SK-N-SH (cell line): ENCODE results near the gene FAM184A. TPM values are rescaled to one million over a fixed set of nuclear protein-coding genes. Genes with fewer than 3 reads are reported as not detected.

Experiments
- CTCF ChIA-PET: fragments of 300-600, 350-600 bp; formaldehyde crosslinking; extraction: SDS; loops from one replicate; lab custom pipeline; 2021; lab: Yijun Ruan, JAX
- POLR2A ChIA-PET: fragments of 350-600 bp; sonication (Branson Sonifier 250); formaldehyde crosslinking; extraction: SDS; loops from one replicate; lab custom pipeline; 2020; ENCODE audit warnings: antibody characterized with exemption, inconsistent platforms; lab: Yijun Ruan, JAX
- DNase-seq: peaks from one replicate; pipeline ENCODE4 v3.0.0; 2012
- H2AFZ ChIP-seq: fragments of 200-600 bp; sonication (generic); 2 replicates; pipeline ENCODE4 v1.8.1; 2016; ENCODE audit warnings: antibody characterized with exemption, mild to moderate bottlenecking, low read depth
- H3F3A ChIP-seq: fragments of 200-600 bp; sonication (generic); replicated peaks from 2 replicates; pipeline ENCODE3; 2016; ENCODE audit warnings: antibody characterized with exemption, mild to moderate bottlenecking; ENCODE audit not compliant: insufficient read depth
- H3K27ac ChIP-seq, 2 experiments: fragments of 200-500 bp in 1 of 2; fragments of 200-600 bp in 1 of 2; sonication (Bioruptor generic) in 1 of 2; sonication (generic), shearing (Covaris generic) in 1 of 2; 2 replicates each; pipeline versions ENCODE4 v1.5.1 to v1.6.1; 2014 to 2016; ENCODE audit warnings: low read depth in 2 of 2, inconsistent platforms in 1 of 2, low read length in 1 of 2, mild to moderate bottlenecking in 1 of 2, mixed read lengths in 1 of 2
- H3K27me3 ChIP-seq: fragments of 200-600 bp; sonication (generic), shearing (Covaris generic); 2 replicates; pipeline ENCODE4 v1.6.1; 2016; ENCODE audit warnings: mixed run types; ENCODE audit not compliant: insufficient read depth
- H3K36me3 ChIP-seq, 2 experiments: fragments of 200-500 bp in 1 of 2; fragments of 200-600 bp in 1 of 2; sonication (Bioruptor generic) in 1 of 2; sonication (generic) in 1 of 2; replicated peaks in 1 of 2; 2 replicates each; pipeline versions ENCODE3 to v1.5.1; 2014 to 2016; ENCODE audit warnings: low read length in 1 of 2, mild to moderate bottlenecking in 1 of 2; ENCODE audit not compliant: insufficient read depth in 2 of 2, control insufficient read depth in 1 of 2
- H3K4me1 ChIP-seq, 2 experiments: fragments of 200-500 bp in 1 of 2; fragments of 200-600 bp in 1 of 2; sonication (Bioruptor generic) in 1 of 2; sonication (generic), shearing (Covaris generic) in 1 of 2; 2 replicates each; pipeline versions ENCODE4 v1.5.1 to v1.6.1; 2014 to 2016; ENCODE audit warnings: low read depth in 1 of 2, low read length in 1 of 2, mixed run types in 1 of 2; ENCODE audit not compliant: insufficient read depth in 2 of 2, control insufficient read depth in 1 of 2
- H3K4me2 ChIP-seq: fragments of 200-600 bp; sonication (generic), shearing (Covaris generic); 2 replicates; pipeline ENCODE4 v1.6.1; 2017; ENCODE audit warnings: mixed run types
- H3K4me3 ChIP-seq, 2 experiments: fragments of 200-500 bp in 1 of 2; fragments of 200-600 bp in 1 of 2; sonication (Bioruptor generic) in 1 of 2; sonication (generic), shearing (Covaris generic) in 1 of 2; 2 replicates each; pipeline versions ENCODE4 v1.5.1 to v1.8.1; 2014 to 2016; ENCODE audit warnings: low read depth in 2 of 2, inconsistent platforms in 1 of 2, low read length in 1 of 2, mild to moderate bottlenecking in 1 of 2, mixed read lengths in 1 of 2, moderate library complexity in 1 of 2
- H3K79me2 ChIP-seq: fragments of 200-600 bp; sonication (generic); 2 replicates; pipeline ENCODE4 v1.8.1; 2017; ENCODE audit warnings: mild to moderate bottlenecking; ENCODE audit not compliant: insufficient read depth
- H3K9ac ChIP-seq: fragments of 200-600 bp; sonication (generic); 2 replicates; pipeline ENCODE4 v1.6.1; 2017; ENCODE audit warnings: mixed run types
- H3K9me2 ChIP-seq: fragments of 200-600 bp; sonication (generic); 2 replicates; pipeline ENCODE4 v1.6.1; 2017; ENCODE audit warnings: mixed run types
- H3K9me3 ChIP-seq: fragments of 200-600 bp; sonication (generic); 2 replicates; pipeline ENCODE4 v1.6.1; 2017; ENCODE audit warnings: mixed run types, mild to moderate bottlenecking, moderate library complexity
- H4K20me1 ChIP-seq: fragments of 200-600 bp; sonication (generic); 2 replicates; pipeline ENCODE4 v1.6.1; 2017; ENCODE audit warnings: mild to moderate bottlenecking, mixed run types; ENCODE audit not compliant: insufficient read depth
- POLR2AphosphoS5 ChIP-seq: IDR thresholded peaks from 2 replicates; pipeline ENCODE4 v1.6.1; 2012; ENCODE audit warnings: low read depth, low read length
- SIN3A ChIP-seq: IDR thresholded peaks from 2 replicates; pipeline ENCODE4 v1.6.1; 2012; ENCODE audit warnings: low read depth, mild to moderate bottlenecking, low read length, moderate library complexity, borderline replicate concordance
- WGBS: methylation state at CpG from one replicate; pipeline ENCODE4 v1.1.6; 2017; ENCODE audit warnings: low lambda C conversion rate; 5-methylcytosine and 5-hydroxymethylcytosine counted together
- polyA plus RNA-seq, 3 experiments: library from polyadenylated mRNA; depleted of rRNA; stranded (reverse); fragments of >200 nt; gene quantifications; 2 replicates each; pipeline ENCODE4 v1.2.3, GENCODE V29; 2012
- TF ChIP-seq, protein P1 (sequence below): IDR thresholded peaks from 2 replicates; pipeline ENCODE4 v1.4.0; 2012; ENCODE audit warnings: low read depth, borderline replicate concordance
- TF ChIP-seq, protein P2 (sequence below): IDR thresholded peaks from 2 replicates; pipeline ENCODE4 v1.4.0; 2012; ENCODE audit warnings: low read depth, borderline replicate concordance
- TF ChIP-seq, protein P3 (sequence below): fragments of 200-600 bp; sonication (generic); IDR thresholded peaks from 2 replicates; pipeline ENCODE4 v1.6.1; 2017; ENCODE audit warnings: antibody characterized with exemption, mild to moderate bottlenecking, moderate library complexity
- TF ChIP-seq, protein P4 (sequence below): IDR thresholded peaks from 2 replicates; pipeline ENCODE4 v1.6.1; 2012; ENCODE audit warnings: mild to moderate bottlenecking, low read depth, low read length, moderate library complexity

The FAM184A gene
- polyA plus RNA-seq, 1 of the 3 experiments (the other 2 are of a cell fraction), result 0.38 TPM

DNA sequence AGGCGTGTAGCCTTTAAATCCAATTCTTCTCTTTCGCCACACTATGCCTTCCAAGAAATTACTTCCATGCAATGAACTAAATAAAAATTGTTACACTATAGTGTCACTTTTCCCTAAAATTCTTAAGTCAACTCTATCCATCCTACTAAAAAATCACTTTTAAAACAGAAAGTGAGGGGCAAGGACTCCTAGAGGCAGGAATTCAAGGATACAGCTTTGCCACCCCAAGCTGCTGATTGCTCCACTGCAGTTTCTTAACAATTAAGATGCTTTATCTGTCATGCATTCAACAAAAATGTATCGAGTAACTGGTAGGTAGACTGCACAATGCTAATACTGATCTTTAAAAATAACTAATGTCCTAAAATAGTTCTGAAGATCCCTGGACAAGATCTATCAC, 147.8 kb downstream of the FAM184A start:
- WGBS, result 96% methylated on average over 3 of the region's 3 CpGs

DNA sequence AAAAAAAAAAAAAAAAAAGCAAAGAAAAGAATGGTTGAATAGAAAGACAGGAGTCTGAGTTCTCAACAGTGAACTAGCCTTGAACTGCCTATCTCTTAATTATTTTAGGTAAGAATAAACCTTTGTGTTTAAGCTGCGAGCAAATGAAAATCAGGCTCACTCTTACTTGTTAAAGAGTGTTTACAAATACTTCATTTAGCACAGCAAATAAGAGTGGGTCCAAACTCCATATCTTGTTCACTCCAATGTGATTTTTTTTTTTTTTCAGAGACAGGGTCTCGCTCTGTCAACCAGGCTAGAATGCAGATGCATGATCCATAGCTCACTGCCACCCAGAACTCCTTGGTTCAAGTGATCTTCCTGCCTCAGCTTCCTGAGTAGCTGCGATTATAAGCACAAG, 155.4 kb downstream of the FAM184A start:
- TF ChIP-seq, protein P1, sequence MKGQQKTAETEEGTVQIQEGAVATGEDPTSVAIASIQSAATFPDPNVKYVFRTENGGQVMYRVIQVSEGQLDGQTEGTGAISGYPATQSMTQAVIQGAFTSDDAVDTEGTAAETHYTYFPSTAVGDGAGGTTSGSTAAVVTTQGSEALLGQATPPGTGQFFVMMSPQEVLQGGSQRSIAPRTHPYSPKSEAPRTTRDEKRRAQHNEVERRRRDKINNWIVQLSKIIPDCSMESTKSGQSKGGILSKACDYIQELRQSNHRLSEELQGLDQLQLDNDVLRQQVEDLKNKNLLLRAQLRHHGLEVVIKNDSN, result no peak
- TF ChIP-seq SIN3A (no peak), POLR2AphosphoS5 (no peak)
- TF ChIP-seq, protein P2, sequence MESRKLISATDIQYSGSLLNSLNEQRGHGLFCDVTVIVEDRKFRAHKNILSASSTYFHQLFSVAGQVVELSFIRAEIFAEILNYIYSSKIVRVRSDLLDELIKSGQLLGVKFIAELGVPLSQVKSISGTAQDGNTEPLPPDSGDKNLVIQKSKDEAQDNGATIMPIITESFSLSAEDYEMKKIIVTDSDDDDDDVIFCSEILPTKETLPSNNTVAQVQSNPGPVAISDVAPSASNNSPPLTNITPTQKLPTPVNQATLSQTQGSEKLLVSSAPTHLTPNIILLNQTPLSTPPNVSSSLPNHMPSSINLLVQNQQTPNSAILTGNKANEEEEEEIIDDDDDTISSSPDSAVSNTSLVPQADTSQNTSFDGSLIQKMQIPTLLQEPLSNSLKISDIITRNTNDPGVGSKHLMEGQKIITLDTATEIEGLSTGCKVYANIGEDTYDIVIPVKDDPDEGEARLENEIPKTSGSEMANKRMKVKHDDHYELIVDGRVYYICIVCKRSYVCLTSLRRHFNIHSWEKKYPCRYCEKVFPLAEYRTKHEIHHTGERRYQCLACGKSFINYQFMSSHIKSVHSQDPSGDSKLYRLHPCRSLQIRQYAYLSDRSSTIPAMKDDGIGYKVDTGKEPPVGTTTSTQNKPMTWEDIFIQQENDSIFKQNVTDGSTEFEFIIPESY, result no peak
- Histone ChIP-seq H3K4me1 (no peaks in the 10 kb centered on the region), H3K4me2 (no peak overlapping the region), H3F3A (no peaks in the 10 kb centered on the region), H3K27ac (no peak overlapping the region), H4K20me1 (no peaks in the 10 kb centered on the region), H3K36me3 (peaks cover 16 to 42% of the 10 kb centered on the region in 2 experiments), H3K27me3 (no peaks in the 10 kb centered on the region), H3K79me2 (no peaks in the 10 kb centered on the region), H3K9me2 (no peaks in the 10 kb centered on the region), H3K9ac (no peak overlapping the region), H3K4me3 (no peak overlapping the region), H3K9me3 (no peaks in the 10 kb centered on the region), H2AFZ (no peak overlapping the region)
- ChIA-PET POLR2A (no interaction called here), CTCF (interaction anchor here (0.7 to 2.1 kb wide), 3 partner anchors 188 to 267 kb away, joined by 3 to 4 read pairs (median 3); no protein-coding TSS in a partner anchor)
- DNase-seq, result no peak
- WGBS, result 99% methylated on average over 3 of the region's 3 CpGs

More for the DNA sequence above, 147.8 kb downstream of the FAM184A start:
- Histone ChIP-seq H3K9me3 (no peaks in the 10 kb centered on the region), H3K4me3 (no peak overlapping the region), H3K4me1 (peaks cover 0 to 3% of the 10 kb centered on the region in 2 experiments; a peak in 1 of 4 replicates), H3K27me3 (no peaks in the 10 kb centered on the region), H3K79me2 (no peaks in the 10 kb centered on the region; the same call in none of the 2 replicates), H3K27ac (no peak overlapping the region), H3F3A (peaks cover 10% of the 10 kb centered on the region), H2AFZ (no peak overlapping the region), H3K4me2 (no peak overlapping the region), H3K36me3 (peaks cover 12 to 24% of the 10 kb centered on the region in 2 experiments), H3K9ac (no peak overlapping the region), H4K20me1 (no peaks in the 10 kb centered on the region), H3K9me2 (no peaks in the 10 kb centered on the region)
- TF ChIP-seq, protein P3, sequence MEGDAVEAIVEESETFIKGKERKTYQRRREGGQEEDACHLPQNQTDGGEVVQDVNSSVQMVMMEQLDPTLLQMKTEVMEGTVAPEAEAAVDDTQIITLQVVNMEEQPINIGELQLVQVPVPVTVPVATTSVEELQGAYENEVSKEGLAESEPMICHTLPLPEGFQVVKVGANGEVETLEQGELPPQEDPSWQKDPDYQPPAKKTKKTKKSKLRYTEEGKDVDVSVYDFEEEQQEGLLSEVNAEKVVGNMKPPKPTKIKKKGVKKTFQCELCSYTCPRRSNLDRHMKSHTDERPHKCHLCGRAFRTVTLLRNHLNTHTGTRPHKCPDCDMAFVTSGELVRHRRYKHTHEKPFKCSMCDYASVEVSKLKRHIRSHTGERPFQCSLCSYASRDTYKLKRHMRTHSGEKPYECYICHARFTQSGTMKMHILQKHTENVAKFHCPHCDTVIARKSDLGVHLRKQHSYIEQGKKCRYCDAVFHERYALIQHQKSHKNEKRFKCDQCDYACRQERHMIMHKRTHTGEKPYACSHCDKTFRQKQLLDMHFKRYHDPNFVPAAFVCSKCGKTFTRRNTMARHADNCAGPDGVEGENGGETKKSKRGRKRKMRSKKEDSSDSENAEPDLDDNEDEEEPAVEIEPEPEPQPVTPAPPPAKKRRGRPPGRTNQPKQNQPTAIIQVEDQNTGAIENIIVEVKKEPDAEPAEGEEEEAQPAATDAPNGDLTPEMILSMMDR, result peak; percentile 35
- TF ChIP-seq, protein P4, sequence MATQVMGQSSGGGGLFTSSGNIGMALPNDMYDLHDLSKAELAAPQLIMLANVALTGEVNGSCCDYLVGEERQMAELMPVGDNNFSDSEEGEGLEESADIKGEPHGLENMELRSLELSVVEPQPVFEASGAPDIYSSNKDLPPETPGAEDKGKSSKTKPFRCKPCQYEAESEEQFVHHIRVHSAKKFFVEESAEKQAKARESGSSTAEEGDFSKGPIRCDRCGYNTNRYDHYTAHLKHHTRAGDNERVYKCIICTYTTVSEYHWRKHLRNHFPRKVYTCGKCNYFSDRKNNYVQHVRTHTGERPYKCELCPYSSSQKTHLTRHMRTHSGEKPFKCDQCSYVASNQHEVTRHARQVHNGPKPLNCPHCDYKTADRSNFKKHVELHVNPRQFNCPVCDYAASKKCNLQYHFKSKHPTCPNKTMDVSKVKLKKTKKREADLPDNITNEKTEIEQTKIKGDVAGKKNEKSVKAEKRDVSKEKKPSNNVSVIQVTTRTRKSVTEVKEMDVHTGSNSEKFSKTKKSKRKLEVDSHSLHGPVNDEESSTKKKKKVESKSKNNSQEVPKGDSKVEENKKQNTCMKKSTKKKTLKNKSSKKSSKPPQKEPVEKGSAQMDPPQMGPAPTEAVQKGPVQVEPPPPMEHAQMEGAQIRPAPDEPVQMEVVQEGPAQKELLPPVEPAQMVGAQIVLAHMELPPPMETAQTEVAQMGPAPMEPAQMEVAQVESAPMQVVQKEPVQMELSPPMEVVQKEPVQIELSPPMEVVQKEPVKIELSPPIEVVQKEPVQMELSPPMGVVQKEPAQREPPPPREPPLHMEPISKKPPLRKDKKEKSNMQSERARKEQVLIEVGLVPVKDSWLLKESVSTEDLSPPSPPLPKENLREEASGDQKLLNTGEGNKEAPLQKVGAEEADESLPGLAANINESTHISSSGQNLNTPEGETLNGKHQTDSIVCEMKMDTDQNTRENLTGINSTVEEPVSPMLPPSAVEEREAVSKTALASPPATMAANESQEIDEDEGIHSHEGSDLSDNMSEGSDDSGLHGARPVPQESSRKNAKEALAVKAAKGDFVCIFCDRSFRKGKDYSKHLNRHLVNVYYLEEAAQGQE, result no peak
- no peak for DNase-seq
- POLR2A ChIA-PET, result no interaction called here
- CTCF ChIA-PET, result no interaction called here
